Measurements from ENCODE around the gene CA12.

Gene CA12

GRCh38 chr15:63379492-63380150 is 2.0 kb downstream of the CA12 start:
- no peak for DNase-seq

- DNase-seq: no peak
Observed at GRCh38 chr15:63378946-63379345, 2.7 kb downstream of the CA12 start.

GRCh38 chr15:63374686-63375520 is 6.7 kb downstream of the CA12 start:
- DNase-seq: peak in 40 of 58 donors; percentile 7 to 63 (median 30)

GRCh38 chr15:63373866-63374548 is 7.6 kb downstream of the CA12 start:
- no peak for DNase-seq

- no peak for DNase-seq
Observed at GRCh38 chr15:63373330-63373729, 8.3 kb downstream of the CA12 start.

- DNase-seq: no peak
Observed at GRCh38 chr15:63372753-63373152, 8.9 kb downstream of the CA12 start.

GRCh38 chr15:63372018-63372705 is 9.5 kb downstream of the CA12 start:
- peak in 22 of 58 donors; percentile 6 to 56 (median 26) for DNase-seq

GRCh38 chr15:63371297-63371918 is 10.2 kb downstream of the CA12 start:
- DNase-seq: no peak

- no peak for DNase-seq
Observed at GRCh38 chr15:63370764-63371163, 10.9 kb downstream of the CA12 start.

- no peak for DNase-seq
Observed at GRCh38 chr15:63369781-63370180, 11.9 kb downstream of the CA12 start.

- no peak for DNase-seq
Observed at GRCh38 chr15:63369296-63369695, 12.3 kb downstream of the CA12 start.

- no peak for DNase-seq
Observed at GRCh38 chr15:63368503-63368902, 13.1 kb downstream of the CA12 start.

- DNase-seq: no peak
Observed at GRCh38 chr15:63367900-63368299, 13.7 kb downstream of the CA12 start.

- no peak for DNase-seq
Observed at GRCh38 chr15:63367390-63367789, 14.3 kb downstream of the CA12 start.

- DNase-seq: no peak
Observed at GRCh38 chr15:63366451-63366850, 15.2 kb downstream of the CA12 start.

GRCh38 chr15:63365273-63365680 is 16.4 kb downstream of the CA12 start:
- no peak for DNase-seq

- no peak for DNase-seq
Observed at GRCh38 chr15:63364399-63365272, 17.0 kb downstream of the CA12 start.

- DNase-seq: no peak
Observed at GRCh38 chr15:63363292-63363691, 18.4 kb downstream of the CA12 start.

GRCh38 chr15:63362885-63363284 is 18.8 kb downstream of the CA12 start:
- no peak for DNase-seq

- DNase-seq: no peak
Observed at GRCh38 chr15:63362196-63362595, 19.4 kb downstream of the CA12 start.
